ENCODE results near the gene SLC35B1. TPM values are rescaled to one million over a fixed set of nuclear protein-coding genes. Genes with fewer than 3 reads are reported as not detected.

Gene SLC35B1
- total RNA-seq, 1 experiment from 2014 or later, result 99.6 TPM

DNA sequence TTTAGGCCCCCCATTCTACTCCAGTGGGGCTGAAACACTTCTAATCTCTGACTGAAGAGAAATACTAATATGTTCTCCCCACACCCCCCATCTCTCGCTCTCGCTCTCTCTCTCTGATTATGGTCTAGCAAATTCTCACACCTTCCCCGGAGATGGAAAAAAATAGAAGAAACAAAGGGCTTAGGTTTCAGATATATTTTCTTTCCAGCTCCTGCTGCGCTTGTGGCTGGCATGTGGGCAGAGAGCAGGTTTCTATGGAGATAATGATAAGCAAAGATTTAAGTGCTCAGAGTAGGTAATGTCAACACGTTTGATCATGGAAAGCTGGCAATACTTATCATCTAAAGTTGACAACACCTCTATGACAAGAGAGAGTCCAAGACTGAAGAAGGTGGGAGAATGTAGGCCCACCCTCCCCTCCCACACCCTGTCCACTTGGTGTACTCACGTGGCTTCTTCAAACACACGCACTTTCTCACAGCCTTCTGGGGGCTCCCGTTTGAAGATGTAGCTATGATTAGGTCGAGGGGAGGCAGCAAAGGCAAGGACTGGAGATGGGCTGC, 8.0 kb upstream of the SLC35B1 start:
- H3K4me3 Mint-ChIP-seq (ENCODE audit: unreplicated experiment), result no peak overlapping the region
- ChIA-PET POLR2A (no interaction called here), CTCF (interaction anchor here (0.6 to 1.8 kb wide), 4 partner anchors 159 to 308 kb away, joined by 3 to 10 read pairs (median 3); no protein-coding TSS in a partner anchor)
- TF ChIP-seq, protein P1, sequence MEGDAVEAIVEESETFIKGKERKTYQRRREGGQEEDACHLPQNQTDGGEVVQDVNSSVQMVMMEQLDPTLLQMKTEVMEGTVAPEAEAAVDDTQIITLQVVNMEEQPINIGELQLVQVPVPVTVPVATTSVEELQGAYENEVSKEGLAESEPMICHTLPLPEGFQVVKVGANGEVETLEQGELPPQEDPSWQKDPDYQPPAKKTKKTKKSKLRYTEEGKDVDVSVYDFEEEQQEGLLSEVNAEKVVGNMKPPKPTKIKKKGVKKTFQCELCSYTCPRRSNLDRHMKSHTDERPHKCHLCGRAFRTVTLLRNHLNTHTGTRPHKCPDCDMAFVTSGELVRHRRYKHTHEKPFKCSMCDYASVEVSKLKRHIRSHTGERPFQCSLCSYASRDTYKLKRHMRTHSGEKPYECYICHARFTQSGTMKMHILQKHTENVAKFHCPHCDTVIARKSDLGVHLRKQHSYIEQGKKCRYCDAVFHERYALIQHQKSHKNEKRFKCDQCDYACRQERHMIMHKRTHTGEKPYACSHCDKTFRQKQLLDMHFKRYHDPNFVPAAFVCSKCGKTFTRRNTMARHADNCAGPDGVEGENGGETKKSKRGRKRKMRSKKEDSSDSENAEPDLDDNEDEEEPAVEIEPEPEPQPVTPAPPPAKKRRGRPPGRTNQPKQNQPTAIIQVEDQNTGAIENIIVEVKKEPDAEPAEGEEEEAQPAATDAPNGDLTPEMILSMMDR (IDR thresholded peaks at IDR 0.05; ENCODE audit: unreplicated experiment), result no peak
- intact Hi-C loops (cut with micrococcal nuclease), result no loop called here
- BruUV-seq (replicated peaks), result no TSS peak
- H3K4me1 Mint-ChIP-seq (ENCODE audit: insufficient read depth, unreplicated experiment), result no peaks in the 10 kb centered on the region
- no peaks in the 10 kb centered on the region for H3K27me3 Mint-ChIP-seq (ENCODE audit: insufficient read depth, unreplicated experiment)
- H3K9me3 Mint-ChIP-seq (ENCODE audit: unreplicated experiment), result no peaks in the 10 kb centered on the region
- H3K27ac Mint-ChIP-seq (ENCODE audit: low read depth, unreplicated experiment), result no peak overlapping the region
- DNase-seq (ENCODE audit: unreplicated experiment), result no peak
- H3K36me3 Mint-ChIP-seq (ENCODE audit: insufficient read depth, unreplicated experiment), result peaks cover 14% of the 10 kb centered on the region

DNA sequence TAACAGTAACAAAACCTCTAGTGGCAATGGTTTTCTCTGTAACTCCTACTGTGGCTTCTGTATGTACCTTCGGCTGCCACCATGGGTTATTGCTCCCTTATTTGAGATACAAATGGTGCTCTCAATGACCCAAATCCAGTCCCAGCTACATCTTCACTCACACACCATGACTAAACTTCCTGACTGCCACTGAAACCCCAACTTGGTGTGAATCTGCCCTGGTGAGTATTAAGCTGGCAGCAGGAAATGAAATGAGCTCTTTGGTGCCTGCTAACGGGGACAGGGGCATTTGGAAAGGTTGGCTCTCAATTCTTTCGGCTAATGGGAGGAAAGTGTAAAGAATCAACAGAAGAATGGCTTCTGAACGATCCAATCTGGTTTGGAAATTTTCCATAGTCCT, 7.5 kb upstream of the SLC35B1 start:
- Mint-ChIP-seq H3K27ac (ENCODE audit: low read depth, unreplicated experiment) (no peak overlapping the region), H3K4me3 (ENCODE audit: unreplicated experiment) (no peak overlapping the region), H3K36me3 (ENCODE audit: insufficient read depth, unreplicated experiment) (peaks cover 16% of the 10 kb centered on the region), H3K27me3 (ENCODE audit: insufficient read depth, unreplicated experiment) (no peaks in the 10 kb centered on the region), H3K4me1 (ENCODE audit: insufficient read depth, unreplicated experiment) (no peaks in the 10 kb centered on the region), H3K9me3 (ENCODE audit: unreplicated experiment) (no peaks in the 10 kb centered on the region)
- intact Hi-C loops (cut with micrococcal nuclease), result no loop called here
- CTCF ChIA-PET, result interaction anchor here (0.6 to 1.8 kb wide), 4 partner anchors 101 to 307 kb away, joined by 3 to 10 read pairs (median 4); no protein-coding TSS in a partner anchor
- POLR2A ChIA-PET, result no interaction called here
- BruUV-seq (replicated peaks), result no TSS peak
- TF ChIP-seq, protein P1 (IDR thresholded peaks at IDR 0.05; ENCODE audit: unreplicated experiment), result no peak
- DNase-seq (ENCODE audit: unreplicated experiment), result no peak

DNA sequence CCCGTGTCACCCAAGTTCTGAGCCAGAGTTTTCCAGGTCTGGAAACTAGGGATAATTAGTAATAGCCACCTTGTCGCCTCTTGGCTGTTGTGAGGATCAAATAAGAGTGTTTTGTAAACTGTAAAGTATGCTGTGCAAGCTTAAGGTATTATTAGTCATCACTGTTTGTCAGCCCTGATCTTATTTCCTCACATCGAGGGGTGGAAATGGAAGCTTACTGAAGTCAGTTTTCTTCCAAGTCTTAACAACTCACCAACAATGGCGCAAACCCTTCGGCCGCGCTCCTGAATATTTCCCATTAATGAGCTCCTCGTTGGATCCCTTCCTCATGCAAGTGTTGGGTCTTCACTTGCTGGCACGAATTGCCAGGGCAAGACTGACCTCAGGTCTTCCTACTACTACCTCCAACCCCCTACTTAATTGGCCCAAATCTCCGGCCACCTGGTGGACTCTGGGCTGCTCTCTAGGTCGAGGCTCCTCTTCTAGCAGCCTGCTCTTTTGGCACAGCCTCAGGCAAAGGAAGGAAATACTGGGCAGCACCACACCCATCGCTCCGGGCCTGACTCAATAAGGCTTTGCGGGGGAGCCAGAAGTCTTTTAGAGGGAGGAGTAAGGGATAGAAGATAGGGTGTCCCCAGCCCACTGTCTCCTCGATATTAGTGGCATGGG, 885 bp upstream of the SLC35B1 start:
- no TSS peak for BruUV-seq (replicated peaks)
- TF ChIP-seq, protein P1 (IDR thresholded peaks at IDR 0.05; ENCODE audit: unreplicated experiment), result no peak
- POLR2A ChIA-PET, result interaction anchor here (0.6 to 3.5 kb wide), 24 partner anchors 10 to 838 kb away, joined by 3 to 35 read pairs (median 4); partner anchors contain the start of genes FAM117A, KAT7 and PHB1
- Mint-ChIP-seq H3K4me1 (ENCODE audit: insufficient read depth, unreplicated experiment) (peaks cover 23% of the 10 kb centered on the region), H3K36me3 (ENCODE audit: insufficient read depth, unreplicated experiment) (peaks cover 26% of the 10 kb centered on the region), H3K27ac (ENCODE audit: low read depth, unreplicated experiment) (peak overlapping the region; percentile 100), H3K9me3 (ENCODE audit: unreplicated experiment) (no peaks in the 10 kb centered on the region), H3K4me3 (ENCODE audit: unreplicated experiment) (peak overlapping the region; percentile 83), H3K27me3 (ENCODE audit: insufficient read depth, unreplicated experiment) (no peaks in the 10 kb centered on the region)
- CTCF ChIA-PET, result interaction anchor here (0.6 to 7.4 kb wide), 26 partner anchors 9 to 1205 kb away, joined by 3 to 47 read pairs (median 4); partner anchors contain the start of gene KAT7
- intact Hi-C loops (cut with micrococcal nuclease), result loop anchor here (1.0 to 5.0 kb wide), 2 partner anchors 71 to 289 kb away; partner anchors contain the start of gene DLX3
- DNase-seq (ENCODE audit: unreplicated experiment), result no peak

DNA sequence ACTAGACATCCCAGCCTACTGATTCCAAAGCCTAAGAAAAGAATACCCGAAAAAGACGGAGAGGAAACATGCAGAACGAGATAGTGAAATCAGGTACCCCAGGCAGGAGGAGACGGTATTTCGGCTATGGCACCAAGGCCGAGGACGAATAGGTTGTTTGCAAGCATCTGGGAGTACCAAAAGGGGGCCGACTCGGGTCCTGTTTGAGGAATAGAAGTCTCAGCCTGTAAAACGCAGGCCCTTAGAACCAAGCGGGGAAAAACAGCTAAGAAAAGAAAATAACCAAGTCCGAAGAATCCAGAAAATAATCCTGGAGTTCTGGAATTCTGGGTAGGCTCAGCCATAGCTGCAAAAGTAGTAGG, 537 bp downstream of the SLC35B1 start:
- no peak for DNase-seq (ENCODE audit: unreplicated experiment)
- no peaks in the 10 kb centered on the region for H3K27me3 Mint-ChIP-seq (ENCODE audit: insufficient read depth, unreplicated experiment)
- BruUV-seq (replicated peaks), result no TSS peak
- H3K4me3 Mint-ChIP-seq (ENCODE audit: unreplicated experiment), result peak overlapping the region; percentile 83
- no peaks in the 10 kb centered on the region for H3K9me3 Mint-ChIP-seq (ENCODE audit: unreplicated experiment)
- CTCF ChIA-PET, result interaction anchor here (0.7 to 7.4 kb wide), 19 partner anchors 11 to 281 kb away, joined by 3 to 47 read pairs (median 4); no protein-coding TSS in a partner anchor
- POLR2A ChIA-PET, result interaction anchor here (0.7 to 3.5 kb wide), 14 partner anchors 8 to 378 kb away, joined by 3 to 35 read pairs (median 6); partner anchors contain the start of genes FAM117A and KAT7
- H3K36me3 Mint-ChIP-seq (ENCODE audit: insufficient read depth, unreplicated experiment), result peaks cover 36% of the 10 kb centered on the region
- TF ChIP-seq, protein P1 (IDR thresholded peaks at IDR 0.05; ENCODE audit: unreplicated experiment), result no peak
- H3K27ac Mint-ChIP-seq (ENCODE audit: low read depth, unreplicated experiment), result peak overlapping the region; percentile 100
- intact Hi-C loops (cut with micrococcal nuclease), result loop anchor here (5.0 kb wide), 1 partner anchor 290 kb away; the partner anchor contains the start of gene DLX3
- peaks cover 23% of the 10 kb centered on the region for H3K4me1 Mint-ChIP-seq (ENCODE audit: insufficient read depth, unreplicated experiment)

Data from MCF 10A (cell line).